T1000 (cell line): Measurements from ENCODE around the gene MAFG.

ENCODE experiments used
- DNase-seq: peaks from one replicate; lab custom pipeline; 2025; ENCODE audit warnings: mixed read lengths; lab: John Stamatoyannopoulos, UW

The MAFG gene

GRCh38 chr17:81898029-81898866 lies 29.3 kb downstream of the MAFG start:
- peak; percentile 91 for DNase-seq

DNA sequence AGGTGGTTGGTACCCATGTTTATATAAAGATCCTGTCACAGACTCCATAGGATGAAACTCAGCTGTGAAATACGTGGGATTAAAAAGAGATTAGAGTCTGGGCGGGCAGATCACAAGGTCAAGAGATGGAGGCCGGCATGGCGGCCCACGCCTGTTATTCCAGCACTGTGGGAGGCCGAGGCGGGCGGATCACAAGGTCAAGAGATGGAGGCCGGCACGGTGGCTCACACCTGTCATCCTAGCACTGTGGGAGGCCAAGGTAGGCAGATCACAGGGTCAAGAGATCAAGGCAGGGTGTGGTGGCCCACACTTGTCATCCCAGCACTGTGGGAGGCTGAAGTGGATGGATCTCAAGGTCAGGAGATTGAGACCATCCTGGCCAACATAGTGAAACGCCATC lies 32.1 kb downstream of the MAFG start:
- DNase-seq = no peak

DNA sequence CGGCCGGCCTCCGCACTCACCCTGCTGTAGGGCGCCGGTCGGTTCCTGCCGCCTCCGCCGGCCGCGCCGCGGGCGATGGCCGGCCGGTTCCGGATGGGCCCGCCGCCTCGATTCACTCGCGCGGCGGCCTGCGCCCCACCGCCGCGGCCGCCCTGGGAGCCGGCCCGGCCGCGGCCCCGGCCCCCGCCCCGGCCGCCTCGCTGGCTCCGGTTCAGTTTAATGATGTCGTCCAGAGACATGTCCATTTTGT lies 36.3 kb downstream of the MAFG start:
- no peak for DNase-seq

- no peak for DNase-seq
These were observed 36.9 kb downstream of the MAFG start for GRCh38 chr17:81890447-81891302.

DNA sequence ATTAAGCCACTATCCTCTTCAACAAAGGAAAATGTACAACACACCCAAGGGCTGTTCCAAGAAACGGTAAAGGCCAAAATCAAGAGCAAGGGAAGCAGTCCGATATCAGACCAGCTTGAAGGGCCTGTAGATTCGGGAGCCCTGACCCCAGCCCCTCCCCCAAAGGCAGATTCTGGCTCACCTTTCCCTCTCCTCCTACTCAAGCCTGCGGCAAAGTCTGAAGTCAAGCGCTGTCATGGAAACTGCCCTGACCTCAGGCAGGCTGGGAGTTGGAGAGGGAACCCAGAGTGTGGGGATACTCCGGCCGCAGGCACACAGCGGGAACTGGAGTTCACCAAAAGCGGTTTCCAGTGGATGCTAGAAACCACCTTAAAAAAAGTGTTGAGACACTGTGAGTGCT lies 37.9 kb downstream of the MAFG start:
- no peak for DNase-seq

- no peak for DNase-seq
These were observed 38.4 kb downstream of the MAFG start for GRCh38 chr17:81888988-81889595.

DNA sequence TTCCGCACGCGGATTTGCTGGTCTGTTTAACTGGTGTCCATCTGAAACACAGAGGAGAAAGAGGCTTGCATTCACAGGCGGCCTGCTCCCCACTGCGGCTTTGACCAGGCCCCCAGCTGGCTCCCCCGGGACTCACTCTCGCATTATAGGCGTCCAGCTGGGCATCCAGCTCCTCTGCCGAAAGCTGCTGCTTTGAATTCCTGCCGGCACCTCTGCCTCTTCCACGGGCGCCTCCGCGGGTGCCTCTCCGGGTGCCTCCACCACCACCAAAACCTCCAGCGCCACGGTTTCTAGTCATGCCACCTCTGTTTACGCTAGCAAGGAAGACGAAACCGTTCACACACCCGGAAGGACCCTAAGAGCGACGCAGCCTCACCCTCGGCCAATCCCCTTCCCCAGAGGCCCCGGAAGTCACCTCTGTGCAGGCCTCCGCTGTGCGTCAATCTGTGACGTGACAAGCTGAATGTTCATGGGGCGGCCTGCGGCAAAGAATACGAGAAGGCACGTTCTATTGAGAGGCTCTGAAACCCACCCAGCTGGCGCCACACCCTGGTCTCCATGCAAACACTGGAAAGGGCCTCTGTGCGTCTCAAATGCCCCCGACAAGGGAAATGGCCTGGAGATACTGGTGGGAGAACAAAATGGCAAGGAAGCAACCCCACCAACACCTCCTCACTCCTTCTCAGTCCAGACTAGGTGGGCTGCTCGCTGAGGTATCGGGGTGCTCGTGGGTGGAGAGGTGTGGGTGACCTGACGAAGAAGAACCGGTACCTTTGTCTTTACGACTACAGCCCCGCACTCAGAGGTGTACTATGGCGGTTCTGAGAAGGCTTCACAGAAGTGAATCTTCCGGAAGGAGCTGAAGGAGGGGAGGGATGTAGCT lies 39.2 kb downstream of the MAFG start:
- DNase-seq = no peak

GRCh38 chr17:81885869-81886548 lies 41.5 kb downstream of the MAFG start:
- peak; percentile 62 for DNase-seq

GRCh38 chr17:81885454-81885853 lies 42.1 kb downstream of the MAFG start:
- DNase-seq = no peak

GRCh38 chr17:81884968-81885367 lies 42.6 kb downstream of the MAFG start:
- DNase-seq = no peak

DNA sequence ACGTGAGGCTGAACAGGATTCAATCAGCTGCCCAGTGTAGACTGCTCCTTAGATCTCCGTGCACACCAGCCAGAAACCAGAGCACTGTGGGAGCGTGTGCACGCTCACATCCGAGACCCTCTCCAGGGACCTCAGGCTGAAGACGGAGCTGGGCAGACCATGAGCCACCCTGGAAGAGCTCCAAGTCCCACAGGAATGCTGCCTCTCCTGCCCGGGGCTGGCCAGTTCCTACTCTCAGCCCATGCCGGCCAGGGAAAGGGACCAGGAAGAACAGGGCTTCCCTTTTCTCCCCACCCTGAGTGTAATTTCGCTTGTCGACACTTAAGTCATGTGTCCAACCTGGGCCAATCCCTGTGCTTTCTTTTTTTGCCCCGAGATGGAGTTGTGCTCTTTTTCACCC lies 43.0 kb downstream of the MAFG start:
- no peak for DNase-seq

GRCh38 chr17:81879121-81879520 lies 48.4 kb downstream of the MAFG start:
- no peak for DNase-seq

DNA sequence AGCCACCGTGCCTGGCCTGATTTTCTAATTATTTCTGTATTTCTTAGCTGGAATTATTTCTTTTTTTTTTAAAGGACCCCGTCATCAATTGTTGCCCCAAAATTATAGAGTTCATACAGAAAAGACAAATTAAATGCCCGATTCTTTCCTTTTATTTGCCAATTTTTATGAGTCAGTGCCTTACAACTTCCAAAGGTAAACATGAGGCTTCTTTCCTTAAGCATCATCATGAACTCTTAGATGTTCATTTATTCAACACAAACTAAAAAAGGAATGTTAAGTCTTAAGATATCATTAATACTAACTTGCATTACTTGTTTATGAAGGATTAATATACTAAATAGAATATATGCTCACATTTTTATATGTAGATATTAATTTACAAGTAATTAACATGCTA lies 49.2 kb downstream of the MAFG start:
- no peak for DNase-seq

- no peak for DNase-seq
These were observed 50.0 kb downstream of the MAFG start for GRCh38 chr17:81877569-81877968.

GRCh38 chr17:81871387-81872230 lies 55.9 kb downstream of the MAFG start:
- peak; percentile 86 for DNase-seq

- no peak for DNase-seq
These were observed 56.6 kb downstream of the MAFG start, which contains the start of gene ARHGDIA for GRCh38 chr17:81870981-81871386. TSS of gene ARHGDIA (minus strand) at chr17:81871337. CDS start at chr17:81869930, 1,407 bp downstream.

- no peak for DNase-seq
These were observed 57.2 kb downstream of the MAFG start for GRCh38 chr17:81870131-81870980.

DNA sequence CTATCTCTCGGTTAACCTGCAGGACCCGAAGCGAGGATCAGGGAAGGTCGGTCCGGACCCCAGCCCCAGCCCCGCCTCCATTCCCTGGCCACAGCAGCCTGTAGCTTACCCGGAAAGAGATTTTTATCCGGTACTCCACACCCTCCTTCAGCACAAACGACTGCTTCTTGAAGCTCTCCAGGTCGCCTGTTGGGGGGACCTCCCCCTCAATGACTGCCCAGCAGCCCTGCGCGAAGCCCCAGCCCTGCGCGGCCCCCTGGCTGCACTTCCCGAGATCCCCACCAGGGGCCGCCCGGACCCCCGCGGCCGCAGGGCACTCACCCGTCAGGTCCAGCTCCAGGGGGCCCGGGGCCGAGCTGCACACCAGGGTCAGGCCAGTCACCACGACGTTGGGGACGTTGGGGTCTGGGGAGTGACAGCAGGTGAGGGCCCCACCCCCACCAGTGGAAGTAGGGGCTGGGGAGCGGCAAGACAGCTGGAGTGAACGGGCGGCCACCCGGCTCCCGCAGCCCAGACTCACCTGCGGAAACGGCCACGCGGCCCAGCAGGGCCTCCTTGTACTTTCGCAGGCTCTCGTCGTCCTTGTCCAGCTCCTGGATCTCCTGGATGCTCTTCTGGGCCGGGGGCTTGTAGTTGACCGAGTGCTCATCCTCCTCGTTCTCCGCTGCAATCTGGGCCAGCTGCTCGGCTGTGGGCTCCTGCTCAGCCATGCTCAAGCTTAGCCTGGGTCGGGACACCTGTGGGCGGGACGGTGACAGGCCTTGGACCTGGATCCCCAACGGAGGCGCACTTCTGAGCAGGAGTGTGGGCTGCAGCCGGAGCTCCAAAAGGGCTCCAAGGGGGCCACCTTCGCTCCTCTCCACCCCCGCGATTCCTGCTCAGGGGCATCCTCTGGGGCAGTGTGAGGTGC lies 58.1 kb downstream of the MAFG start:
- DNase-seq = peak; percentile 61
